SU-DHL-6 (cell line): ENCODE measurements around the gene ACKR3.

ENCODE experiments used
- H2AFZ ChIP-seq: fragments of 200-600 bp; sonication (generic); 2 replicates; pipeline ENCODE4 v1.6.1; 2014; ENCODE audit warnings: low read depth, mild to moderate bottlenecking, moderate library complexity, mixed read lengths, antibody characterized with exemption, low read length; ENCODE audit not compliant: severe bottlenecking
- H3F3A ChIP-seq: fragments of 200-600 bp; shearing (Covaris generic); 2 replicates; pipeline ENCODE4 v1.6.0; 2016; ENCODE audit warnings: antibody characterized with exemption, mild to moderate bottlenecking; ENCODE audit not compliant: insufficient read depth
- H3K27ac ChIP-seq: fragments of 200-600 bp; sonication (generic); 2 replicates; pipeline ENCODE4 v1.5.1; 2016; ENCODE audit warnings: low read depth, mild to moderate bottlenecking, low read length, moderate library complexity, mixed read lengths
- H3K27me3 ChIP-seq: fragments of 200-600 bp; sonication (generic), shearing (Covaris generic); 2 replicates; pipeline ENCODE4 v1.6.0; 2014; ENCODE audit warnings: mild to moderate bottlenecking, low read length
- H3K36me3 ChIP-seq: fragments of 200-600 bp; sonication (generic); 2 replicates; pipeline ENCODE4 v1.6.1; 2014; ENCODE audit warnings: mild to moderate bottlenecking, low read length, mixed read lengths
- H3K4me2 ChIP-seq: fragments of 300-600, 200-600 bp; shearing (Covaris generic), sonication (generic); 2 replicates; pipeline ENCODE4 v1.6.0; 2014; ENCODE audit warnings: low read length, low read depth, mild to moderate bottlenecking; ENCODE audit not compliant: poor library complexity, severe bottlenecking
- H3K4me3 ChIP-seq: fragments of 200-600 bp; sonication (generic); 2 replicates; pipeline ENCODE4 v1.5.1; 2014; ENCODE audit warnings: antibody characterized with exemption, low read length, mild to moderate bottlenecking, mixed read lengths; ENCODE audit not compliant: insufficient read depth, poor library complexity, severe bottlenecking
- H3K79me2 ChIP-seq: fragments of 200-600 bp; sonication (generic); 2 replicates; pipeline ENCODE4 v1.6.1; 2014; ENCODE audit warnings: mild to moderate bottlenecking, low read length, moderate library complexity; ENCODE audit not compliant: insufficient read depth
- H3K9ac ChIP-seq: fragments of 200-600 bp; sonication (generic); 2 replicates; pipeline ENCODE4 v1.7.0; 2014; ENCODE audit warnings: mild to moderate bottlenecking, low read length
- H3K9me2 ChIP-seq: fragments of 200-600 bp; sonication (generic); replicated peaks from 2 replicates; pipeline ENCODE4 v1.6.1; 2014; ENCODE audit warnings: low read length; ENCODE audit not compliant: insufficient read depth
- H3K9me3 ChIP-seq: fragments of 200-600 bp; sonication (generic); 2 replicates; pipeline ENCODE4 v1.6.1; 2014; ENCODE audit warnings: low read length, mixed read lengths; ENCODE audit not compliant: insufficient read depth
- H4K20me1 ChIP-seq: fragments of 200-600 bp; sonication (generic); 2 replicates; pipeline ENCODE4 v1.6.1; 2014; ENCODE audit warnings: low read depth, mild to moderate bottlenecking, antibody characterized with exemption, low read length, moderate library complexity, mixed read lengths
- EZH2phosphoT487 ChIP-seq: fragments of 200-600 bp; sonication (generic), shearing (Covaris generic); conservative IDR thresholded peaks from 2 replicates; pipeline ENCODE4 v1.6.1; 2018; ENCODE audit warnings: mild to moderate bottlenecking, antibody characterized with exemption, low read length, moderate library complexity, mixed read lengths
- TF ChIP-seq, protein P1 (sequence below): fragments of 200-600 bp; sonication (generic); IDR thresholded peaks from one replicate; pipeline ENCODE4 v1.5.1; 2017; ENCODE audit warnings: antibody characterized with exemption, mild to moderate bottlenecking, low read length, moderate library complexity; ENCODE audit not compliant: insufficient read depth, poor library complexity, severe bottlenecking

The ACKR3 gene

DNA sequence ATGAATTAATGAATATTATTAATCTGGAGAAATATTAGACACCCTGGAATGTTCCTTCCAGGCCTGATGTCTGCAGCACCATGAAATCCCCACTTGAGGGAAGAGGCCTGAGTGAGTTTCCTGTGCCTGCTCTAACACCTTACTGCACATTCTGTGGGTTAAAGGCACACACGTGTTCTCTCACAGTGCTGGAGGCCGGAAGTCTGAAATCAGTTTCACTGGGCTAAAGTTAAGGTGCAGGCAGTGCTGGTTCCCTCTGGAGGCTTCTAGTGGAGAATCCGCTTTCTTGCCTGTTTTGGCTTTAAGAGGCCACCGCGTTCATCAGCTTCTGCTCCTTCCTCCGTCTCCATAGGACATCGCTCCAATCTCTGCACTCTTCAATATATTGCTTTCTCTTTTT lies 48.7 kb downstream of the ACKR3 start:
- Histone ChIP-seq H3K36me3 (no peaks in the 10 kb centered on the region), H3F3A (no peaks in the 10 kb centered on the region), H4K20me1 (no peaks in the 10 kb centered on the region), H3K27ac (no peak overlapping the region), H3K9me3 (no peaks in the 10 kb centered on the region), H3K9me2 (no peaks in the 10 kb centered on the region), H2AFZ (no peak overlapping the region), H3K79me2 (no peaks in the 10 kb centered on the region), H3K4me2 (no peak overlapping the region), H3K4me3 (no peak overlapping the region), H3K9ac (no peak overlapping the region), H3K27me3 (no peaks in the 10 kb centered on the region)
- TF ChIP-seq, protein P1, sequence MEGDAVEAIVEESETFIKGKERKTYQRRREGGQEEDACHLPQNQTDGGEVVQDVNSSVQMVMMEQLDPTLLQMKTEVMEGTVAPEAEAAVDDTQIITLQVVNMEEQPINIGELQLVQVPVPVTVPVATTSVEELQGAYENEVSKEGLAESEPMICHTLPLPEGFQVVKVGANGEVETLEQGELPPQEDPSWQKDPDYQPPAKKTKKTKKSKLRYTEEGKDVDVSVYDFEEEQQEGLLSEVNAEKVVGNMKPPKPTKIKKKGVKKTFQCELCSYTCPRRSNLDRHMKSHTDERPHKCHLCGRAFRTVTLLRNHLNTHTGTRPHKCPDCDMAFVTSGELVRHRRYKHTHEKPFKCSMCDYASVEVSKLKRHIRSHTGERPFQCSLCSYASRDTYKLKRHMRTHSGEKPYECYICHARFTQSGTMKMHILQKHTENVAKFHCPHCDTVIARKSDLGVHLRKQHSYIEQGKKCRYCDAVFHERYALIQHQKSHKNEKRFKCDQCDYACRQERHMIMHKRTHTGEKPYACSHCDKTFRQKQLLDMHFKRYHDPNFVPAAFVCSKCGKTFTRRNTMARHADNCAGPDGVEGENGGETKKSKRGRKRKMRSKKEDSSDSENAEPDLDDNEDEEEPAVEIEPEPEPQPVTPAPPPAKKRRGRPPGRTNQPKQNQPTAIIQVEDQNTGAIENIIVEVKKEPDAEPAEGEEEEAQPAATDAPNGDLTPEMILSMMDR = no peak
- TF ChIP-seq EZH2phosphoT487 = no peak

DNA sequence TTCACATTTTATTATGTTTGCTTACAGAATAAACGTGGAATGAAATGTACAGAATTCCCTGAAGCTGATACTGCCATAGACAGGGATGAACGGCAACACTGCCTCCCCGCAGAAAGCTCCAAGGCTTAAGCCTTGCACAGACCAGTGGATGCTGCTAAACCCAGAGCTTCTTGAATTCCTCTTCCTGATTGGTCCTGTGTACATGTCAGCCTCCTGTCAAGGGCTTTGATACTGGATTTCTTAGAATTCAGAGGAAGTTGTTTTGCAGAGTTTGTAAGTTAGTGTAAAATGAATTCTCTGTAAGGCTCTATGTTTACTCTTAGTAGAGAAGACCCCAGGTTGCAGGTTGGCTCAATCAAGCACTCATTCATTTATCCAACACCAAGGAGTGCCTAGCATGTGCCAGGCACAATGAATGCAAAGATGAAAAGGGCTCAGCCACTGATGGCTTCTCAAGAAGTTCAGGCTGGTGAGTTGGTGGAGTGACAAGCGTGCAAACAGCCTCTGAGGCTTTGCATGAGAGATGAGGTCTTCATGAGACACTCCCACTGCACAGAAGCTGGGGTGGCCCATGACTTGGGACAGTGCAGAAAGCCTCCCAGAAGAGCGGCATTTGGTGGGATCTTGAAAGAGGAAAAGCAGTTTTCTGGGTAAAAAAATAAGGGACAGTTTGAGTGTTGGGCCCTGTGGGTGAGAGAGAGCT lies 50.4 kb downstream of the ACKR3 start:
- no peaks in the 10 kb centered on the region for H3K27me3 ChIP-seq
- H3K27ac ChIP-seq = no peak overlapping the region
- no peaks in the 10 kb centered on the region for H3F3A ChIP-seq
- H2AFZ ChIP-seq = no peak overlapping the region
- H3K9me3 ChIP-seq = no peaks in the 10 kb centered on the region
- H3K4me2 ChIP-seq = no peak overlapping the region
- no peaks in the 10 kb centered on the region for H3K79me2 ChIP-seq
- TF ChIP-seq EZH2phosphoT487 = no peak
- TF ChIP-seq, protein P1 = no peak
- no peaks in the 10 kb centered on the region for H3K9me2 ChIP-seq
- H3K4me3 ChIP-seq = no peak overlapping the region
- no peaks in the 10 kb centered on the region for H3K36me3 ChIP-seq
- no peak overlapping the region for H3K9ac ChIP-seq
- H4K20me1 ChIP-seq = no peaks in the 10 kb centered on the region

DNA sequence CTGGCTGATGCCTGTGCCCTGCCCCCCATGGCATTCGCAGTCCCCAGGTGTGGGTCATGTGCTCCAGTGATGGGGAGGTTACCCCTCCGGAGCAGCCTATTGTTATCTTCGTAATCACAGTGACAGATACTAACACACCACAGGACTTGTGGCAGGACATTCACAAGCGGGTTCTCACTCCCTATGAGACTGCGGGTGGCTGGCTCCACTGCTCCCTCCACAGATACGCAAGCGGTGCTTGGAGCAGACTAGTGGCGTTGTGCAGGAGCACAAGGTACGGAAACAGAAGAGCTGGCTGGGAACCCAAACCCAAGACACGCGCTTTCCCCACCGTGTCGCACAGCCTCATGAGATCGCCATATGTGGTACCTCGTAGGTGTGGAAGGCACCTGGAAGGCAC lies 52.2 kb downstream of the ACKR3 start:
- Histone ChIP-seq H2AFZ (no peak overlapping the region), H3K9me3 (no peaks in the 10 kb centered on the region), H3K9ac (no peak overlapping the region), H3F3A (no peaks in the 10 kb centered on the region), H3K4me2 (no peak overlapping the region), H3K27ac (no peak overlapping the region), H3K4me3 (no peak overlapping the region), H3K9me2 (no peaks in the 10 kb centered on the region), H3K27me3 (no peaks in the 10 kb centered on the region), H3K36me3 (no peaks in the 10 kb centered on the region), H4K20me1 (no peaks in the 10 kb centered on the region), H3K79me2 (no peaks in the 10 kb centered on the region)
- TF ChIP-seq, protein P1 = no peak
- no peak for TF ChIP-seq EZH2phosphoT487
